ENCODE data around the gene GLUL.
A peak's percentile ranks its signal among the peaks of the same experiment; 100 is the strongest.

The GLUL gene

GRCh38 chr1:182415789-182416188 is 24.2 kb upstream of the GLUL start:
- Histone ChIP-seq H3K36me3 (ENCODE audit: control insufficient read depth in 2 of 2, insufficient read depth in 1 of 2, low read length in 2 of 2) (no peaks in the 10 kb centered on the region), H3K4me3 (ENCODE audit: low read depth, low read length) (no peak overlapping the region), H3K4me1 (ENCODE audit: control insufficient read depth, insufficient read depth, low read length) (no peaks in the 10 kb centered on the region), H3K9me3 (ENCODE audit: control insufficient read depth, insufficient read depth, low read depth, low read length) (no peaks in the 10 kb centered on the region), H3K27ac (ENCODE audit: extremely low read depth, low read depth, low read length) (no peak overlapping the region)
- CTCF ChIA-PET: interaction anchor here (0.6 kb wide), 1 partner anchor 199 kb away, joined by 3 read pairs; no protein-coding TSS in a partner anchor
- POLR2A ChIA-PET: no interaction called here
- no peak for TF ChIP-seq ZNF146 (tag by site-specific recombination; IDR thresholded peaks at IDR 0.05)
- no peak for TF ChIP-seq IKZF3 (tag by site-specific recombination; IDR thresholded peaks at IDR 0.05)
- TF ChIP-seq ZNF366 (tag by site-specific recombination; conservative IDR thresholded peaks at IDR 0.05): no peak
- TF ChIP-seq ZNF555 (tag by site-specific recombination; conservative IDR thresholded peaks at IDR 0.05): no peak
- no peak for TF ChIP-seq HOXA7 (CRISPR knock-in tag; IDR thresholded peaks at IDR 0.05; ENCODE audit: borderline replicate concordance)
- TF ChIP-seq SP3 (tag by site-specific recombination; IDR thresholded peaks at IDR 0.05): no peak
- no peak for TF ChIP-seq ZNF398 (tag by site-specific recombination; IDR thresholded peaks at IDR 0.05)
- no peak for TF ChIP-seq ZNF670 (tag by site-specific recombination; IDR thresholded peaks at IDR 0.05; ENCODE audit: low read depth)
- TF ChIP-seq ZBTB8A (tag by site-specific recombination; IDR thresholded peaks at IDR 0.05): no peak
- no peak for TF ChIP-seq ZFHX2 (tag by site-specific recombination; conservative IDR thresholded peaks at IDR 0.05)
- no peak for TF ChIP-seq ZNF776 (tag by site-specific recombination; IDR thresholded peaks at IDR 0.05; ENCODE audit: borderline replicate concordance)
- TF ChIP-seq HOXD13 (CRISPR knock-in tag; IDR thresholded peaks at IDR 0.05; ENCODE audit: borderline replicate concordance): no peak

GRCh38 chr1:182413969-182414368 is 22.4 kb upstream of the GLUL start:
- TF ChIP-seq REPIN1 (tag by site-specific recombination; IDR thresholded peaks at IDR 0.05; ENCODE audit: low read depth): no peak
- no peak for TF ChIP-seq ZNF701 (tag by site-specific recombination; IDR thresholded peaks at IDR 0.05)
- TF ChIP-seq ZNF366 (tag by site-specific recombination; conservative IDR thresholded peaks at IDR 0.05): no peak
- peak; percentile 66 for TF ChIP-seq ZNF121 (tag by site-specific recombination; IDR thresholded peaks at IDR 0.05)
- POLR2A ChIA-PET: interaction anchor here (0.7 kb wide), 1 partner anchor 193 kb away, joined by 3 read pairs; no protein-coding TSS in a partner anchor

GRCh38 chr1:182413486-182413885 is 21.9 kb upstream of the GLUL start:
- POLR2A ChIA-PET: interaction anchor here (1.2 kb wide), 1 partner anchor 9 kb away, joined by 4 read pairs; no protein-coding TSS in a partner anchor
- Histone ChIP-seq H3K27ac (ENCODE audit: extremely low read depth, low read depth, low read length) (no peak overlapping the region), H3K9me3 (ENCODE audit: control insufficient read depth, insufficient read depth, low read depth, low read length) (no peaks in the 10 kb centered on the region), H3K4me3 (ENCODE audit: low read depth, low read length) (no peak overlapping the region), H3K36me3 (ENCODE audit: control insufficient read depth in 2 of 2, insufficient read depth in 1 of 2, low read length in 2 of 2) (no peaks in the 10 kb centered on the region), H3K4me1 (ENCODE audit: control insufficient read depth, insufficient read depth, low read length) (no peaks in the 10 kb centered on the region)
- CTCF ChIA-PET: interaction anchor here (0.7 to 1.2 kb wide), 4 partner anchors 17 to 372 kb away, joined by 3 to 6 read pairs (median 4); no protein-coding TSS in a partner anchor
- TF ChIP-seq HOXA7 (CRISPR knock-in tag; IDR thresholded peaks at IDR 0.05; ENCODE audit: borderline replicate concordance) (no peak), ZFP69B (tag by site-specific recombination; IDR thresholded peaks at IDR 0.05) (no peak), ZNF391 (tag by site-specific recombination; IDR thresholded peaks at IDR 0.05; ENCODE audit: borderline replicate concordance, low read depth) (no peak), ZXDB (tag by site-specific recombination; IDR thresholded peaks at IDR 0.05) (no peak)

More at GRCh38 chr1:182413969-182414368, 22.4 kb upstream of the GLUL start:
- Histone ChIP-seq H3K4me3 (ENCODE audit: low read depth, low read length) (no peak overlapping the region), H3K27ac (ENCODE audit: extremely low read depth, low read depth, low read length) (no peak overlapping the region), H3K36me3 (ENCODE audit: control insufficient read depth in 2 of 2, insufficient read depth in 1 of 2, low read length in 2 of 2) (no peaks in the 10 kb centered on the region), H3K9me3 (ENCODE audit: control insufficient read depth, insufficient read depth, low read depth, low read length) (no peaks in the 10 kb centered on the region), H3K4me1 (ENCODE audit: control insufficient read depth, insufficient read depth, low read length) (no peaks in the 10 kb centered on the region)
- CTCF ChIA-PET: interaction anchor here (0.7 kb wide), 1 partner anchor 181 kb away, joined by 3 read pairs; no protein-coding TSS in a partner anchor

All from HEK293 (cell line).